Mucosa of stomach (tissue), 1 donor: ENCODE measurements around the gene FAM43A.

Experiments used
- H3K27me3 ChIP-seq: one replicate; pipeline ENCODE4 v1.7.0; 2013; ENCODE audit warnings: mild to moderate bottlenecking, low read length; ENCODE audit not compliant: control insufficient read depth, insufficient read depth
- H3K36me3 ChIP-seq: one replicate; pipeline ENCODE4 v1.7.0; 2013; ENCODE audit warnings: low read length; ENCODE audit not compliant: control insufficient read depth, insufficient read depth
- H3K4me1 ChIP-seq: one replicate; pipeline ENCODE4 v1.7.0; 2013; ENCODE audit warnings: mild to moderate bottlenecking, low read length; ENCODE audit not compliant: control insufficient read depth, insufficient read depth
- H3K4me3 ChIP-seq: one replicate; pipeline ENCODE4 v1.7.0; 2013; ENCODE audit warnings: low read length
- H3K9ac ChIP-seq: one replicate; pipeline ENCODE4 v1.7.0; 2013; ENCODE audit warnings: mild to moderate bottlenecking, low read length, moderate library complexity
- H3K9me3 ChIP-seq: one replicate; pipeline ENCODE4 v1.7.0; 2013; ENCODE audit warnings: mild to moderate bottlenecking, low read length, moderate library complexity; ENCODE audit not compliant: control insufficient read depth
- donor health status: Pancreatic carcinoma.

The FAM43A gene

GRCh38 chr3:194661374-194661773 lies 24.3 kb upstream of the FAM43A start:
- peaks cover 5% of the 10 kb centered on the region for H3K4me1 ChIP-seq
- H3K9me3 ChIP-seq, result no peaks in the 10 kb centered on the region
- no peaks in the 10 kb centered on the region for H3K27me3 ChIP-seq
- H3K9ac ChIP-seq, result no peak overlapping the region
- H3K4me3 ChIP-seq, result no peak overlapping the region
- H3K36me3 ChIP-seq, result no peaks in the 10 kb centered on the region

DNA sequence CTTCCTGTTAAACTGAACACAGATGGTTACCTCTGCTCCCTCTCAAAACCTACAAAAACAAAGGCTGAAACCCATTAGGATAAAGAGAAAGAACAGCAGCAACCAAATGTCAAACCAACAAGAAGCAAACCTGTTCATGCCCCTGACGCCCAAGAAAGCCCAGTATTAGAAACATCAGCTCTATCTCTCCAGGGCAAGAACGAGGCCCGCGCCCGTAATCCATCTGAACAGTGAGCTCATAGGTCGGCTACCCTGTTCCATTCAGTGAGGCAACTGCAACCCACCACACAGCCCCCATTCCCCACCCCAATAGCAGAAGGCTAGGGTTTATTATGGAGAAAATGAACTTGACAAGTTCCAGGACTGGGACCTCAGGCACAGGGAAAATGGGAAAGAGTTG lies 23.7 kb upstream of the FAM43A start:
- no peaks in the 10 kb centered on the region for H3K27me3 ChIP-seq
- H3K4me1 ChIP-seq, result peaks cover 5% of the 10 kb centered on the region
- H3K4me3 ChIP-seq, result no peak overlapping the region
- H3K9me3 ChIP-seq, result no peaks in the 10 kb centered on the region
- no peak overlapping the region for H3K9ac ChIP-seq
- H3K36me3 ChIP-seq, result no peaks in the 10 kb centered on the region

DNA sequence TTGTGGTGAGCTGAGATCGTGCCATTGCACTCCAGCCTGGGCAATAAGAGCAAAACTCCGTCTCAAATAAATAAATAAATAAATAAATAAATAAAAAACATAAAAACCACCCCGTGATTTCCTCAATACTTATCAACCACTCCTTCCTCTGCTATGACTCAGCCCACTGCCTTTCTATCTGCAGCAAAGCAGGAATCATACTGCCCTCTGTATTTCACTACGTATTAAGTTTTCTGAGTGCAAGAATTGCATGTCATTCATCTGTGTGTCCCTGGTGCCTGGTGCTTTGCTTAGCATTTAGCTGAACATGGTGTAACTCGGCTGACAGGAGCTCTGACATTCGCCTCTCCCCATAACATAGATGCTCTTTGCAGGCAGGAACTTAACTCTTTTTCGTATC lies 20.8 kb upstream of the FAM43A start:
- no peaks in the 10 kb centered on the region for H3K4me1 ChIP-seq
- H3K36me3 ChIP-seq, result no peaks in the 10 kb centered on the region
- no peak overlapping the region for H3K4me3 ChIP-seq
- no peaks in the 10 kb centered on the region for H3K9me3 ChIP-seq
- no peak overlapping the region for H3K9ac ChIP-seq
- H3K27me3 ChIP-seq, result no peaks in the 10 kb centered on the region

- no peak overlapping the region for H3K4me3 ChIP-seq
- H3K4me1 ChIP-seq, result peaks cover 7% of the 10 kb centered on the region
- no peaks in the 10 kb centered on the region for H3K36me3 ChIP-seq
- no peaks in the 10 kb centered on the region for H3K27me3 ChIP-seq
- no peaks in the 10 kb centered on the region for H3K9me3 ChIP-seq
- H3K9ac ChIP-seq, result no peak overlapping the region
Observed at GRCh38 chr3:194667363-194667762, 18.3 kb upstream of the FAM43A start.

DNA sequence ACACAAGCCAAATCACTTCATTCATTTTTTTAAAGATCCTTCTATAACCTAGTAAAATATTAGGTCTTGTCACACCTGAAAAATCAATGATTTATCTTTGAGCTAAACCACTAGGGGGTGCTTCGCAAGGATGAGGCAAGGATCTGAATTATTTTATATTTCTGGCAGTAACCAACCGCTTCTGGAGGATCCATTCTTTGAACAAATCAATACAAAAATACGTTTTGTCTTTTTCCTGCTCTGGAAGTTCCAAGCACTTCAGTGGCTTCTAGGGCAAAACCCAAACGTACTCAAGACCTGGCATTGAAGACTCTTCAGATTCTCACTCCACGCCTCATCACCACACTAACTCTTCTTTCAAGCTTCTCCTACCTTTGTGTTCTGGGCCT lies 14.2 kb upstream of the FAM43A start:
- peak overlapping the region; percentile 88 for H3K9ac ChIP-seq
- H3K4me3 ChIP-seq, result peak overlapping the region; percentile 96
- H3K9me3 ChIP-seq, result no peaks in the 10 kb centered on the region
- no peaks in the 10 kb centered on the region for H3K27me3 ChIP-seq
- peaks cover 7% of the 10 kb centered on the region for H3K4me1 ChIP-seq
- no peaks in the 10 kb centered on the region for H3K36me3 ChIP-seq

DNA sequence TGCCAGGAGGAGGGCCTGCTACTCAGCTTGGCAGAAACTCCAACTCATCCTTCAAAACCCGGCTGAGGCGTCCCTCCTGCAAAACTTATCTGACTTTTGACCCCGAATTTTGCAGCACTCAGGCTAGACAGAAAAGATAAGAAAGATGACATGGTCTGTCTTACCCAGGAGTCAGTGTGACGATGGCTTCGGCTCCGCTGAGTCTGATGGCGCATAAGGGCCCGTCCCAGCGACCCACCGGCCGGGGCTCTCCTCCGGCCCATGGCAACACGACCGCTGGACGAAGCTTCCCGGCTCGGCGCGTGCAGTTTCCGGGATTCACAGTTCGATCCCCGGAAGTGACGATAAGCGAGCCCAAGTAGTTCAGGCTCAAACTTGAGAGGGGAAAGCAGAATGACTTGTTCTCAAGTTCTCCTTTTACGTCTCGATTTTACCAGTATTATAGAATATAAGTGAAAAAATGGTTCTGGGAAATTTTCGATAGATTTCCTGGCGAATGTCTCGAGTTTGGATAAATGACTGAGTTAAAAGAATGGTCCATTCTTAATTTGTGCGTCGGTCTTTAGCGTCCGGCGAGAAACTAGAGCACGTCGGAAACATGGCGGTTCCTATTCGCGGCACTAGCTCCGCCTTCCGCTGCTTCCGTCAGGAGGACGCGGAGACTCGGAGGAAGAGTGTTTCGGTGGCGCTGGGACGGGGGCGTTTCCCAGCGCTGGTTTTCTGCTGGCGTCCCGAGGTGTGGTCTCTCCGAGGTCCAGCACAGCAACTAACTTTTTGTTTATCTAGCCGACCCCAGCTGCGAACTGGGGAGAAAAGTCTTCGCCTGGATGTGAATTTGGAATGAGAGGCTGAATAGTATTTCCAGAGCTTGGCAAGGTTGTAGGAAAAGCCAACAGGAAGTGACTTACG lies 13.5 kb upstream of the FAM43A start, which contains the start of gene LSG1:
TSS of gene LSG1 (minus strand) at position 292 of the 909 bp plus-strand sequence. CDS start at position 263, 29 bp downstream.
- Histone ChIP-seq H3K4me1 (peaks cover 7% of the 10 kb centered on the region), H3K9me3 (no peaks in the 10 kb centered on the region), H3K27me3 (no peaks in the 10 kb centered on the region), H3K9ac (peak within 1 kb of the TSS; percentile 88), H3K4me3 (peak within 1 kb of the TSS; percentile 96), H3K36me3 (no peaks in the 10 kb centered on the region)

DNA sequence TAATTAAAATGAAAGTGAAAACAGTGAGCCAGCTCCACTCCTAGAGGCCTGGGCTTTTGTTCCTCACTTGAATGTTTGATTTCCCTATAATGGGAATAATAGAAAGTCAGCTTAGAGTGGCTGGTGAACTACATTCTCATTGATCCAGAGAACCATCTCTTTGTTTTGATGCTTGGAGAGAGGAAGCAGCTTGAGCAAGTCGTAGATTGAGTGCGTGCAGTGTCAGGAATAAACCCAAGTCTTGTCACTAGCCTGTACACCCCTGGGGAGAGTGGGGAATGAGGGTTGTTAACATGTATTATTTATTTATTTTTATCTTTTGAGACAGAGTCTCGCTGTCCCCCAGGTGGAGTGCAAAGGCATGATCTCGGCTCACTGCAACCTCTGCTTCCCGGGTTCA lies 12.8 kb upstream of the FAM43A start:
- peak overlapping the region; percentile 96 for H3K4me3 ChIP-seq
- peak overlapping the region; percentile 88 for H3K9ac ChIP-seq
- peaks cover 7% of the 10 kb centered on the region for H3K4me1 ChIP-seq
- H3K27me3 ChIP-seq, result no peaks in the 10 kb centered on the region
- H3K36me3 ChIP-seq, result no peaks in the 10 kb centered on the region
- no peaks in the 10 kb centered on the region for H3K9me3 ChIP-seq

GRCh38 chr3:194673761-194674160 lies 11.9 kb upstream of the FAM43A start:
- H3K27me3 ChIP-seq, result no peaks in the 10 kb centered on the region
- H3K4me3 ChIP-seq, result no peak overlapping the region

GRCh38 chr3:194675081-194675640 lies 10.5 kb upstream of the FAM43A start:
- H3K27me3 ChIP-seq, result no peaks in the 10 kb centered on the region
- H3K9me3 ChIP-seq, result no peaks in the 10 kb centered on the region
- H3K9ac ChIP-seq, result no peak overlapping the region
- no peak overlapping the region for H3K4me3 ChIP-seq
- no peaks in the 10 kb centered on the region for H3K36me3 ChIP-seq
- peaks cover 7% of the 10 kb centered on the region for H3K4me1 ChIP-seq

More at GRCh38 chr3:194673761-194674160, 11.9 kb upstream of the FAM43A start:
- no peak overlapping the region for H3K9ac ChIP-seq
- H3K4me1 ChIP-seq, result peaks cover 7% of the 10 kb centered on the region
- no peaks in the 10 kb centered on the region for H3K36me3 ChIP-seq
- no peaks in the 10 kb centered on the region for H3K9me3 ChIP-seq

- Histone ChIP-seq H3K27me3 (no peaks in the 10 kb centered on the region), H3K36me3 (no peaks in the 10 kb centered on the region)
Observed at GRCh38 chr3:194675680-194676079, 10.0 kb upstream of the FAM43A start.

GRCh38 chr3:194676471-194676870 lies 9.2 kb upstream of the FAM43A start:
- Histone ChIP-seq H3K4me1 (no peaks in the 10 kb centered on the region), H3K27me3 (no peaks in the 10 kb centered on the region), H3K9me3 (no peaks in the 10 kb centered on the region), H3K36me3 (no peaks in the 10 kb centered on the region), H3K4me3 (no peak overlapping the region), H3K9ac (no peak overlapping the region)

More at GRCh38 chr3:194675680-194676079, 10.0 kb upstream of the FAM43A start:
- Histone ChIP-seq H3K4me1 (peaks cover 7% of the 10 kb centered on the region), H3K9me3 (no peaks in the 10 kb centered on the region), H3K9ac (no peak overlapping the region), H3K4me3 (no peak overlapping the region)

DNA sequence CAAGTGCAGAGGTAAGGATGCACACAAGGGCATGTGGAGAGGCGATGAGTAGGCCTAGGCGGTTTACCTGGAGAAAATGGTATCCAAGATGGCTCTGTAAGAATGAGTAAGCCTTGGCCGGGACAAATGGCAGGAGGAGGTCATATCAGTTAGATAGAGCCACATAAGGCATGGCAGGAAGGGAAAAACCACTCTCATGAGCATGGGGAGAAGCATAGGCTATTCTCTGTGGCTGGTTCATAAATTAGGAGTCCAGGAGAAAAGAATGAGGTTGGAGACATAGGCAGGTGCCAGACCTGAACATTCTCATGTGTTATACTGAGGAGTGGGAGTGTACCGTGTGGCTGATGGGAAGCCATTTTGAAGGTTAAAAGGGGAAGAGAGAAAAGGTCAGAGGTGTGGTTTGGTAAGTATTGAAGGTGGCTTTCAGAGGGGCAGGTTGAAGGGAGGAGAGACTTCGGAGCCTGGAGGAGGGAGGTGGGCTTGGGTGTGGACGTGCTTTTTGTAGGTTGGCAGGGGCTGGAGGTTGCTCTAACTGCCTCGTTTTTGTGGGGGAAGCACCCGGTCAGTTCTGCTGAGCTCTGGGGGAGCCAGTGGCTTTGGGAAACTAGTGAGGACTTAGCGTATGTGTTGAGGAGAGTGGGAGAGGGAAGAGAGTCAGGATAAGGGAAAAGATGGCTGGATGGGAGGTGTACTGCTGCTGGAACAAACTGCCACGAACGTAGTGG lies 4.6 kb upstream of the FAM43A start:
- Histone ChIP-seq H3K4me3 (no peak overlapping the region), H3K4me1 (peaks cover 6% of the 10 kb centered on the region), H3K27me3 (peaks cover 4% of the 10 kb centered on the region), H3K9ac (no peak overlapping the region), H3K9me3 (no peaks in the 10 kb centered on the region), H3K36me3 (no peaks in the 10 kb centered on the region)
